ENCODE data around the gene MYOM3. TPM values are rescaled to one million over a fixed set of nuclear protein-coding genes. Genes with fewer than 3 reads are reported as not detected.
A peak's percentile ranks its signal among the peaks of the same experiment; 100 is the strongest.

Gene MYOM3
- total RNA-seq, 1 donor from 2014 or later, result not detected

DNA sequence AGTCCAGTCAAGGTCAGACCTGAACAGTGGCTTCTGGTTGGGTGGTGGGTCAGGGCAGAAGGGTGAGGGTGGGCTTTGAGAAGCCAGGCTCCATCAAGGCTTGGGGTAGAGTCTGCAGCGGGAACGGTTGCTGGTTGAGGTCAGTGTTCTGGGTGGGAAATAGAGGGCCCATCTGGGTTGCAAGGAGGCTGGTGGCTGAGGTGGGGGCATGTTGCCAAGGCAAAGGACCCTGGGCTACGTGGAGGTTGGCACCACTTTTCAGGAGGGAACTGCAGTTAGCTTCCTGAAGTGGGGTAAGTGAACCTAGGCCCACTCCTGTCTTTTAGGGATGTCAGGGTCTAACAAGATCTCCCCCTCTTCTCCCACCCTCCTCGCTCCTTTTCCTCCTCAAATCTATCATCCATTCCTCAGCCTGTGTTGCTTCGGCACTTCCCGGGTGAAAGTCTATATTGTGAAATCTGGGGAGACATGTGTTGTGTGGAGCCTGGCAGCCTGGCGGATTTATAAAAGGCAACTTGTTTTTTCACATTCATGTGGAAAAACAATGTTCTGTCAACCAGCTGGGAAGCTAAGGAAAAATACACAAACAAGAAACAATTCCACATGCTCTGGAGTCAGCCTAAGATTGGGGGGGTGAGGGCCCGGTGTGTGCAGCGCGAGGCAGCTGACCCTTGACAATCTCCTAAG is 29.5 kb upstream of the MYOM3 start:
- Mint-ChIP-seq H3K27me3 (ENCODE audit: low read depth) (peaks cover 11% of the 10 kb centered on the region), H3K27ac (ENCODE audit: unreplicated experiment) (no peak overlapping the region), H3K36me3 (ENCODE audit: low read depth) (no peaks in the 10 kb centered on the region), H3K9me3 (no peaks in the 10 kb centered on the region), H3K4me3 (no peak overlapping the region), H3K4me1 (peaks cover 8% of the 10 kb centered on the region)
- no peak for DNase-seq (ENCODE audit: low read depth, low spot score)
- TF ChIP-seq, protein P1, sequence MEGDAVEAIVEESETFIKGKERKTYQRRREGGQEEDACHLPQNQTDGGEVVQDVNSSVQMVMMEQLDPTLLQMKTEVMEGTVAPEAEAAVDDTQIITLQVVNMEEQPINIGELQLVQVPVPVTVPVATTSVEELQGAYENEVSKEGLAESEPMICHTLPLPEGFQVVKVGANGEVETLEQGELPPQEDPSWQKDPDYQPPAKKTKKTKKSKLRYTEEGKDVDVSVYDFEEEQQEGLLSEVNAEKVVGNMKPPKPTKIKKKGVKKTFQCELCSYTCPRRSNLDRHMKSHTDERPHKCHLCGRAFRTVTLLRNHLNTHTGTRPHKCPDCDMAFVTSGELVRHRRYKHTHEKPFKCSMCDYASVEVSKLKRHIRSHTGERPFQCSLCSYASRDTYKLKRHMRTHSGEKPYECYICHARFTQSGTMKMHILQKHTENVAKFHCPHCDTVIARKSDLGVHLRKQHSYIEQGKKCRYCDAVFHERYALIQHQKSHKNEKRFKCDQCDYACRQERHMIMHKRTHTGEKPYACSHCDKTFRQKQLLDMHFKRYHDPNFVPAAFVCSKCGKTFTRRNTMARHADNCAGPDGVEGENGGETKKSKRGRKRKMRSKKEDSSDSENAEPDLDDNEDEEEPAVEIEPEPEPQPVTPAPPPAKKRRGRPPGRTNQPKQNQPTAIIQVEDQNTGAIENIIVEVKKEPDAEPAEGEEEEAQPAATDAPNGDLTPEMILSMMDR (conservative IDR thresholded peaks at IDR 0.05), result no peak

DNA sequence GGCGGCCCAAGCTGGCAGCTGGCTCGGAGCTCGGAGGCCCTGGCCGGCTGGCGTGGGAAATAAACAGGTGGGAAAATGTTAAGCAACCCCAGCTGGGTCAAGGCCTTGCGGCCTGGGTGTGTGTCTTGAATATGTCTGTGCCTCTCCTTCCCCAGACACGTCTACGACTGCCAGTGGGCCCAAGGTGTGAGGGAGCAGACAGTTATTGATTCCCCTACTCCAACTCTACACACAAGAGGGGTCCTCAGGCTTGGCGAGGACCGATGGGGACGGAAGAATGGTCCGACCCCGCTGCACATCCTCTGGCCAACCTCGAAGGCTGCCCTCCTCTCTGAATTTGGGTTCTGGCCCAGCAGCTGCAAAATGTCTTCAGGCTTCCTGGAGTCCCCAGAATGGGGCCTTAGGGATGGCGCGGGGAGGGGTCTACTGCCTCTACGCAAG is 28.8 kb upstream of the MYOM3 start:
- no peaks in the 10 kb centered on the region for H3K36me3 Mint-ChIP-seq (ENCODE audit: low read depth)
- H3K9me3 Mint-ChIP-seq, result no peaks in the 10 kb centered on the region
- no peak overlapping the region for H3K4me3 Mint-ChIP-seq
- peaks cover 13% of the 10 kb centered on the region for H3K4me1 Mint-ChIP-seq
- peaks cover 8% of the 10 kb centered on the region for H3K27me3 Mint-ChIP-seq (ENCODE audit: low read depth)
- DNase-seq (ENCODE audit: low read depth, low spot score), result no peak
- no peak overlapping the region for H3K27ac Mint-ChIP-seq (ENCODE audit: unreplicated experiment)
- TF ChIP-seq, protein P1 (conservative IDR thresholded peaks at IDR 0.05), result no peak

GRCh38 chr1:24139841-24140425 is 28.0 kb upstream of the MYOM3 start:
- Mint-ChIP-seq H3K4me1 (peaks cover 13% of the 10 kb centered on the region), H3K9me3 (no peaks in the 10 kb centered on the region), H3K36me3 (ENCODE audit: low read depth) (no peaks in the 10 kb centered on the region), H3K27me3 (ENCODE audit: low read depth) (peaks cover 8% of the 10 kb centered on the region), H3K27ac (ENCODE audit: unreplicated experiment) (peak overlapping the region; percentile 76), H3K4me3 (no peak overlapping the region)
- no peak for DNase-seq (ENCODE audit: low read depth, low spot score)
- TF ChIP-seq, protein P1 (conservative IDR thresholded peaks at IDR 0.05), result no peak

- no peak overlapping the region for H3K4me3 Mint-ChIP-seq
- TF ChIP-seq, protein P1 (conservative IDR thresholded peaks at IDR 0.05), result no peak
- no peak overlapping the region for H3K27ac Mint-ChIP-seq (ENCODE audit: unreplicated experiment)
- no peaks in the 10 kb centered on the region for H3K36me3 Mint-ChIP-seq (ENCODE audit: low read depth)
- H3K4me1 Mint-ChIP-seq, result peaks cover 13% of the 10 kb centered on the region
- peaks cover 4% of the 10 kb centered on the region for H3K27me3 Mint-ChIP-seq (ENCODE audit: low read depth)
- DNase-seq (ENCODE audit: low read depth, low spot score), result no peak
- H3K9me3 Mint-ChIP-seq, result no peaks in the 10 kb centered on the region
Observed at GRCh38 chr1:24139222-24139489, 27.2 kb upstream of the MYOM3 start.

DNA sequence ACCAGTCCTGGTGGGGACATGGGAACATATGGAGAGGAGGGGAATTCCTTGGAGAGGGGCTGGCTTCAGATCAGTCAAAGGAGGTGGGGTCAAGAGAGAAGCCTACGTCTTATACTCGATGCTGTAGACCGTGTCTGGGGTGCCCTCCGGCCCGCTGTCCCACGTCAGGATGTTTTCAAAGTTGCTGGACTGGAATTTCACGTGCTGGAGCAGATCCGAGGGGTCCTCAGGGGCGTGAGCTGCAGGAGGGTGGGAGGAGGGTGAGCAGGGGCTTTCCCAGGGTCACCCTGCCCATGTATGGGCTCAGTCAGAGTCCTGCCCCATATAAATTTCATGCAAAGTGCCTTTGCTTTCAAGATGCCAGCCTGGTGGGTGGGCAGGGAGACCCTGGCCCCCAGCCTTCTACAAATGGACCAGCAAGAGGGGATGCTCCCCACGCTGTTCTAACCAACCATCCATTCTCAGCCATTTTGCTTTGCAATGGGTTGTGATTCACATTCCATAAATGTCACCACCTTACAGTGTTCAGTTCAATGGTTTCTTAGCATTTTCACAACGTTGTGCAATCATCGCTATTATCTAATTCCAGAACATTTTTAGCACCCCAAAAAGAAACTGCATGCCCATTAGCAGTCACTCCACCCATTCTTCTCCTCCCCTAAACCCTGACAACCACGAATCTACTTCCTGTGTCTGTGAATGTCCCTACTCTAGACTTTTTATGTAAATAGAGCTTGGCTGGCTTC is 26.7 kb upstream of the MYOM3 start:
- peaks cover 13% of the 10 kb centered on the region for H3K4me1 Mint-ChIP-seq
- peaks cover under 1% of the 10 kb centered on the region for H3K27me3 Mint-ChIP-seq (ENCODE audit: low read depth)
- H3K36me3 Mint-ChIP-seq (ENCODE audit: low read depth), result no peaks in the 10 kb centered on the region
- TF ChIP-seq, protein P1 (conservative IDR thresholded peaks at IDR 0.05), result no peak
- no peaks in the 10 kb centered on the region for H3K9me3 Mint-ChIP-seq
- no peak overlapping the region for H3K27ac Mint-ChIP-seq (ENCODE audit: unreplicated experiment)
- DNase-seq (ENCODE audit: low read depth, low spot score), result no peak
- H3K4me3 Mint-ChIP-seq, result no peak overlapping the region

Measured in neural crest cell (in vitro differentiated cells).